HG02840 (cell line): Measurements from ENCODE around the gene TCF4.

ENCODE experiments used
- ATAC-seq: cut with Tn5 transposase; IDR thresholded peaks from one replicate; pipeline ENCODE4 v1.9.1; 2021; ENCODE audit warnings: mild to moderate bottlenecking, moderate library complexity, moderate number of reproducible peaks; ENCODE audit not compliant: unreplicated experiment, low FRiP score

Gene TCF4

GRCh38 chr18:55316486-55317184, 271.4 kb downstream of the TCF4 start:
- no peak for ATAC-seq

- no peak for ATAC-seq
Observed at GRCh38 chr18:55314615-55315237, 273.3 kb downstream of the TCF4 start.

- ATAC-seq = no peak
Observed at GRCh38 chr18:55314031-55314430, 274.0 kb downstream of the TCF4 start.

GRCh38 chr18:55310863-55311262, 277.1 kb downstream of the TCF4 start:
- ATAC-seq = no peak

GRCh38 chr18:55310044-55310676, 277.8 kb downstream of the TCF4 start:
- no peak for ATAC-seq

GRCh38 chr18:55309249-55309648, 278.7 kb downstream of the TCF4 start:
- no peak for ATAC-seq

GRCh38 chr18:55307505-55307904, 280.5 kb downstream of the TCF4 start:
- ATAC-seq = peak; percentile 49

GRCh38 chr18:55306359-55307024, 281.5 kb downstream of the TCF4 start:
- ATAC-seq = no peak

- ATAC-seq = no peak
Observed at GRCh38 chr18:55302167-55302833, 285.7 kb downstream of the TCF4 start.

- no peak for ATAC-seq
Observed at GRCh38 chr18:55301824-55302166, 286.2 kb downstream of the TCF4 start.

- no peak for ATAC-seq
Observed at GRCh38 chr18:55300936-55301531, 287.0 kb downstream of the TCF4 start.

GRCh38 chr18:55300421-55300935, 287.5 kb downstream of the TCF4 start:
- no peak for ATAC-seq

- ATAC-seq = no peak
Observed at GRCh38 chr18:55296778-55297177, 291.2 kb downstream of the TCF4 start.

- no peak for ATAC-seq
Observed at GRCh38 chr18:55296115-55296514, 291.9 kb downstream of the TCF4 start.

- ATAC-seq = no peak
Observed at GRCh38 chr18:55290898-55291297, 297.1 kb downstream of the TCF4 start.

- ATAC-seq = peak; percentile 78
Observed at GRCh38 chr18:55289775-55290174, 298.2 kb downstream of the TCF4 start.

- ATAC-seq = no peak
Observed at GRCh38 chr18:55289048-55289447, 298.9 kb downstream of the TCF4 start.

- ATAC-seq = no peak
Observed at GRCh38 chr18:55287935-55288868, 299.8 kb downstream of the TCF4 start.

- ATAC-seq = no peak
Observed at GRCh38 chr18:55287149-55287806, 300.7 kb downstream of the TCF4 start.
